ENCODE measurements around the gene ZDHHC24.
A peak's percentile ranks its signal among the peaks of the same experiment; 100 is the strongest.
"Not testable (repeated sequence)": the region's sequence is repeated elsewhere in the genome, so short reads cannot be mapped to it uniquely, and the experiment has no call there.

ZDHHC24 gene

GRCh38 chr11:66545701-66546367, at the start of gene ZDHHC24:
ZDHHC24 (minus strand) TSS chr11:66546048; CDS start chr11:66546003, 45 bp downstream.
- DNase-seq (ENCODE audit: low spot score) = peak; percentile 91

DNA sequence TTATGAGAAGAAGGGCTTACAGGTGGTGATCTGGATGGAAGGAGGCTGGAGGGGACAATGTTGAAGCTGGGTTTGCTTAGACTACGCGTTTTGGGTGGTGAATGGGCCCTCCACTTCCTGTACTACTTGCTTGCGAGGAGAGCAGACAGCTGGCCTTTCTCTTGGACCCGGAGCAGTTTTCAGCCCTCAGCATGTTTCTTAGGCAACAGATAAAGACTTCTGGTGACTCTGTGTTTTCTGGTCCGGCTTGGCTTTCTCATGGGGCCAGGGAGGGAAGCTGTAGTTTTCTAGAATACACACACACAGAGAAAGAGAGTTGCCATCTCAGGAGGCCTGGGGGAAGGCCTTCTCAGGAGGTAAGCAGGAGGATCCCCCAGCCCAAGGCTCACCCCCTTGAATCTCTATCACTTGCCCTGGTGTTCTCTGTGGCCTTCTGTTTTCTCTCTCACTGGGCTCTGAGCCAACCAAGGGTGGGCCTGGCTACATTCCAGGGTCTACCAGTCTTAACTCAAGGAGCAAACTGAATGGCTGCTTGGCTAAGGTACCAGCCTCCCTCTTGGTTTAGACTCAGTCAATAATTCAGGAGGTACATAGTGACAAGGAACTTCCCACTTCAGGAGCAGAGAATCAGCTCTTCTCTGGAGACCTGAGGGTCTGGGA, 49.5 kb upstream of the ZDHHC24 start:
- peak; percentile 86 for DNase-seq (ENCODE audit: low spot score)

DNA sequence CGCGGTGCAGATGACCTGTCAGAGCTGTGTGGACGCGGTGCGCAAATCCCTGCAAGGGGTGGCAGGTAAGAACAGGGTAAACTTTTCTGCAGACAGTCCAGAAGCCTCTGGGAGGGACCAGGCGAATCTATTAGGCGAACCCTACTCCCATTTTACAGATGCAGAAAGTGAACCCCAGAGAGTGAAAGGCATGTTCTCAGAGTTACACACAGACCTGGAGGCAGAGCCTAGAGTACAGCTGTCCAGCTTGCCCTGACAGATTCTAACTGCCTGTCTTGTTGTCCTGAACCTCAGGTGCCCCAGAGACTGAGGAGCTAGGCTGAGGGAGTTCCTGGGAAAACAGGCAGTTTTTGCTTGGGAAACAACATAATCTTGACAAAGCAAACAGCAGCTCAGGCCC, 47.8 kb upstream of the ZDHHC24 start:
- DNase-seq (ENCODE audit: low spot score) = no peak

GRCh38 chr11:66593303-66593635, 47.4 kb upstream of the ZDHHC24 start:
- DNase-seq (ENCODE audit: low spot score) = no peak

DNA sequence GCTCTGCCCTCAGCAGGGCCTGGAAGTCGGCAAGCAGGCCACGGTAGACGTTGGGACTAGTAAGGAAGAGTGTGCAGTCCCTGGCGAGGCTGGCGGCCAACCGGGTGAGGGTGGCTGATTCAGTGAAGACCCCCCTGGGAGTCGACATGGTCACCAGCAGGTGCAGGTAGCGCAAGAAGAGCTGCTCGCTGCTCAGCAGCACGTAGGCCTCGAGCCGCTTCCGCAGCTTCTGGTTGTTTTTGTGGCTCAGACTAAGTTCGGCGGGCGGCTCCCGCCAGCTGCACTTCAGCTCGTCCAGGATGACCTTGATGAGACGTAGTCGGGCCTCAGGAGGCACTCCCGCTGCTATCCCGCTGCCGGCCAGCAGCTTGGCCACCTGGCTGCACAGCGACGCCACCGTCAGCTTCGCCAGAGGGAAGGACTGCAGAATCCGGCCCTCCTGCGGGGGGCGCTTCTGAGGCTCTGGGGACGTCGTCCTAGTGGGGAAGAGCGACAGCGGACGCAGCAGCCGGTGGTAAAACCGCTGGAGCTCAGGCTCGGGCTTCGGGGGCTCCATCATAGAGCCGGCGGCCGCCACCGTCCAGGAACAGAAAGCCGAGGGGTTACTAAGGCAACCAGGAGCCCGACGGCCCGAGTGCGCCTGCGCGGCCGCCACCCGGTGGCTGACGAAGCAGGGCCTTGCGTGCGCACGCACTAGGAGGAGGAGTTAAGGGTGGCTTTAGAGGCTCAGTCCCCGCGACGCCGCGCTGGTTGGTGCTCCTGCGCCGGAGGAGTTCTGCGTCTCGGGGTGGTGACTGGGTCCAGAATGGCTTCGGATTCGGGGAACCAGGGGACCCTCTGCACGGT, 46.8 kb upstream of the ZDHHC24 start, which contains the start of the genes CCDC87 and CCS:
Gene CCDC87 (minus strand): TSS at position 607 of the 846 bp plus-strand sequence. CDS start 48 bp downstream, at position 559.
Gene CCS (plus strand): TSS at position 729 of the 846 bp plus-strand sequence. CDS start 77 bp downstream, at position 806.
- DNase-seq (ENCODE audit: low spot score) = peak; percentile 98

GRCh38 chr11:66591175-66591574, 45.3 kb upstream of the ZDHHC24 start:
- DNase-seq (ENCODE audit: low spot score) = no peak

DNA sequence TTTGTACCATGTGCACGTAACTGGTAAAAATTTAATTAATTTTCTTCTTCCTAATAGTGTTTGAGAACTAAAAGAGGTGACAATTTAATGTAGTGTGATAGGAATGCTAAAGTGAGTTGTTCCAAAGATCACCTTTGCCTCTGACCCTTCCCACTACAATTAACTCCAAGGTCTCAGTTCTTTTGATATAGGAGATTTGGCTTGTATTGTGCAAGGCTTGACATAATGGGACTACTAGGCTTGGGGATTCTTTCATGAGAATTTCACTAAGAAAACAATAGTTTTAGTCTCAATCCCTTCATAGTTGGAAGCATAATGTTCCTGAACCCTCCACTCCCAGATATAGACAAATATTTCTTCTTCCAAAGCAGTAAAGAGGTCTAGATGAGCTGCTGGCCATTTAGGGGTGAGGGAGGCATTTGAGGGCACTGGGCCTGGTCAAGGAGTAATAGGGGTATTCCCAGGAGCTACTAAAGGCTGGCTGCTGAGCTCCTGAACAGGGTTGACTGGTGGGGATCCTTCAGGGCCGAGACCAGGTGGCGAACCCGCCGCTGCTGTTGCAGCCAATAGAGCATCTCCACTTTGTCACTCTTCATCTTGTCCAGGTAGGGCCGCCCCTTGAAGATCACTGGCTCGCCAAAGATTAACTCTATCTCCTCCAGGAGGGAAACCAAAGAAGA, 44.3 kb upstream of the ZDHHC24 start:
- DNase-seq (ENCODE audit: low spot score) = no peak

- DNase-seq (ENCODE audit: low spot score) = not testable (repeated sequence)
Measured at GRCh38 chr11:66589315-66589714, 43.5 kb upstream of the ZDHHC24 start.

- DNase-seq (ENCODE audit: low spot score) = no peak
Measured at GRCh38 chr11:66586136-66586535, 40.3 kb upstream of the ZDHHC24 start.

- DNase-seq (ENCODE audit: low spot score) = not testable (repeated sequence)
Measured at GRCh38 chr11:66585447-66585846, 39.6 kb upstream of the ZDHHC24 start.

DNA sequence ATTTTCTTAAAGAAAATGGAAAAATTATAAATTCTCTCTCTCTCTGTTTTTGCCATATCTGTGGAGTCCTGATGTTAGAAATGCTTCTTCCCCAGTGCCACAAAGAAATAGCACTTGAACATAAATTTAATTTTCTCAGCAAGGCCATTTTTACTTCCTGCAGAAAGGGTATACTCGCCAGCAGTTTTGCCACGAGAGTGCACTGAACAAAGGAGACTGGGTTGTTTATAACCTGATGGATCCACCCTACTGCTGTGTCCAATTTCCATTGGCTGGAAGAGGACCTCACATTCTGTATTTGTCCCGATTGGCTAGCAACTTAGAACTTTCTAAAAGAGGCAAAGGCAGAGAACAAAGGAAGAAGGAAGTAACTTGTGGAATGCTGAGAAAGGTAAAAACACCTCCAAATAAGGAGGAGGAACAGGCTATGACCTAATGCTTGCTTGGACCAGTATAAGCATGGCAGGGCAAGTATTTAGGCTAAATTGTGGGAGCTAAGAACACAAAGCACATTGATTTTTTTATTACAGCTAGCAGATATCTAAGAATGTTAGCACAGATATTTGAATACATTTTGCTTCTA, 36.8 kb upstream of the ZDHHC24 start:
- DNase-seq (ENCODE audit: low spot score) = not testable (repeated sequence)

DNA sequence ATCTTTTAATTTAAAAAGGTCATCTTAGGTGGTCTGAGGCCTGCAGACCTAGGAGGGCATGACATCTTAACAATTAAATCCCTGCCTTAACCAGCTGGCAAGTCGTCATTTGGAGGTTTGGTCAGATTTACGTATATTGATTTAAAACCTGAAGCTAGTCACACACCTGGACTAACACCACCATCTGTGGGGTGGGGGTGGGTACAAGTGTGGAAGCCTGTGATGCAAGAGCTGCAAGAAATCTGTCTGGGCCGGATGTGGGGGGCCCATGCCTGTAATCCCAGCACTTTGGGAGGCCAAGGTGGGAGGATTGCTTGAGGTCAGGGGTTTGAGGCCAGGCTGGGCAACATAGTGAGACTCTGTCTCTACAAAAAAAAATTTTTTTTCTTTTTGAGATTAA, 35.4 kb upstream of the ZDHHC24 start:
- no peak for DNase-seq (ENCODE audit: low spot score)

GRCh38 chr11:66580803-66581202, 35.0 kb upstream of the ZDHHC24 start:
- DNase-seq (ENCODE audit: low spot score) = no peak

DNA sequence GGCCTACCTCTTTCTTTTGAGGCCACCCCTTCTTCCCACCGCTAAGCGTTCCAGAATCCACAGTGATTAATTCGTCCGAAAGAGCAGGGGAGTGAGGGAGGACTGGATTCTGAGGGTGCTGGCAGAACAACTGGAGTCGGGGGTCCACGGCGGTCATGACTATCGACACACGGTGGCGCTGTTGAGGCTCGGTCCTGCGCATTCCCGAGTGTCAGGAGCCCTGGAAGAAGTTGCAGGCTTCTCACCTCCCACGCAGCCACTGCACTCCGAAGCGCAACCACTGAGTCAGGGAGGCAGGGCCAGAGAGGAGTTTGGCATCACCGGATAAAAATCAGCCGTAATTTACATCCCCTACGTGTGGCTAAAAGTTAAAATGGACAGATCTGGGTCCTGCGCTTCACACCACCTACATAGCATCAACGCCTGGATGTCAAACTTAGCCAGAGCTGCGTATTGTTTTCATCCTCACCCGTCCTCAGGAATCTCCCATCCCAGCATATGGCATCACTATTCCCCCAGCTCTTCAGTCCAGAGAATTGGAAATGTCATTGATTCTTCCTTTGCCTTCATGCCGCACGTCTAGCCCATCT, 33.3 kb upstream of the ZDHHC24 start:
- peak; percentile 78 for DNase-seq (ENCODE audit: low spot score)

DNA sequence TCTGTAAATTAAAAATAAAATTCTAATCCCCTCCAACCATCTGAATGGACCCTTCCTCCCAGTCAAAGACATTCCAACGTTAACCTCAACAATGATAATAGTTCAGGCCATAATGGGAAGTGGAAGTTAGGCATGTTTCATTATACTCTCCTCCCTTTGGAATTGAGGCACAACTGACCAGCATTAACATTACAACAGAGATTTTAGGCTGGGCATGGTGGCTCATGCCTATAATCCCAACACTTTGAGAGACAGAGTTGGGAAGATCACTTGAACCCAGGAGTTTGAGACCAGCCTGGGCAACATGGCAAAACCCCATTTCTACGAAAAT, 25.0 kb upstream of the ZDHHC24 start:
- DNase-seq (ENCODE audit: low spot score) = no peak

GRCh38 chr11:66570079-66570849, 24.4 kb upstream of the ZDHHC24 start:
- DNase-seq (ENCODE audit: low spot score) = no peak

GRCh38 chr11:66569076-66569475, 23.2 kb upstream of the ZDHHC24 start:
- no peak for DNase-seq (ENCODE audit: low spot score)

DNA sequence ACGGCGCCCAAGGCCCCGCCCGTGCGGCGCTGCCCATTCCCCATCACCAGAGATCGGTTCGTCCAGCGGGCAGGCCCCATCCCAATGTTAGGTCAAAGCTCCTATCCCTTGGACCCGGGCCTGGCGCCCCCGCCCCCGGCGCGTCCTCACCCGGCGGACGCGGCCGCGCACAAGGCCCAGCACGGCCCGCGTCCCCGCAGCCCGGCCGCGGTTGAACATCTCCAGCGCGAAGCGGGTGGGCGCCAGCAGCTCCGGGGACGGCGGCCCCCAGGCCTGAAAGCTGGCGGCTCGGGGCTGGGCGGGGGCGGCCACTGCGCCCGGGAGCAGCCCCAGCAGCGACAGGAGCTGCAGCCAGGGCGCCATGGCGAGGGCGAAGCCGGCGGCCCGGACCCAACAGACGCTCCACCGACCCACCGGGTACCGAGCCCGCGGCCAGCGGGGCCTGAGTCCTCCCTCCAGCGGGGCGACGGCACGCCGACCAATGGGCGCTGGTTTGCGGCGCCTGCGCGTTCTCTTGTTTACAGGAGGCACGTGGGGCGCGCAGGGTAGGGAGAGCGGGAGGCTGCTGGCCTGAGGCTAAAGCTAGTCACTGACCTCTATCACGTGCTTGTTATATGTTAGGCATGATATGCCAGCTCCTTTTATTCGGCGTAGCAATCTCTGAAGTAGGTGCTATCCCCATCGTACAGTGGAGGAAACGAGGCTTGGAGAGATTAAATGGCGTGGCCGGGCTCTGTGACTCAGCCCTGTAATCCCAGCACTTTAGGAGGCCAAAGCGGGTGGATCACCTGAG, 22.5 kb upstream of the ZDHHC24 start, which contains the start of gene CTSF:
Gene CTSF (minus strand): TSS at position 483 of the 793 bp plus-strand sequence. CDS start 120 bp downstream, at position 363.
- peak; percentile 48 for DNase-seq (ENCODE audit: low spot score)

DNA sequence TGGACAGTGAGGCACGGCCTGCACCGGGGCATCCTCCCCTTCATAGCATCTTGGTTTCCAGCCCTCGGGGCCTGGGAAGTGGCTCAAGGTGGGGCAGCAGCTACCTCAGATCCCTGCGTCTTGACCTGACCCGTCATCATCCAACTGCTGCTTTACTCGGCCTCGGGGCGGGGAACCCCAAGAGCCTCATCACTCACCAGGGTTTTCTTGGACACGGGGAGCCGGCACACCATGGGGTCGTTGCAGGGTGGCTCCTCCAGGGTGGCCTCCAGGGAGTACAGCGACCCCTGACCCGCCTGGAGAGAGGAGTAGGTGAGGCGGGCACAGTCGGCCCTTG, 21.9 kb upstream of the ZDHHC24 start:
- DNase-seq (ENCODE audit: low spot score) = no peak

- no peak for DNase-seq (ENCODE audit: low spot score)
Measured at GRCh38 chr11:66566221-66566620, 20.4 kb upstream of the ZDHHC24 start.

All from hematopoietic multipotent progenitor cell treated with erythropoietin and hydrocortisone succinate and interleukin-3 and kit ligand, for 15 days (in vitro differentiated cells).